OCI-LY7 (cell line): Measurements from ENCODE around the gene SCAMP5. TPM values are rescaled to one million over a fixed set of nuclear protein-coding genes. Genes with fewer than 3 reads are reported as not detected.

Experiments used
- BruUV-seq: library from RNA; stranded (reverse); fragments of 400-500 nt; replicated peaks from 2 replicates; lab custom pipeline; 2021; lab: Mats Ljungman, UMichigan
- CTCF ChIA-PET: fragments of 300-600 bp; sonication (Branson Sonifier 250); formaldehyde crosslinking; loops from one replicate; lab custom pipeline; 2022; ENCODE audit warnings: antibody characterized with exemption; ENCODE audit not compliant: unreplicated experiment; lab: Charles Lee
- POLR2A ChIA-PET: fragments of 300-600 bp; sonication (Branson Sonifier 250); formaldehyde crosslinking; loops from one replicate; lab custom pipeline; 2022; ENCODE audit warnings: antibody characterized with exemption; lab: Charles Lee
- DNase-seq: peaks from one replicate; pipeline ENCODE4 v3.0.0-alpha.2; 2015; ENCODE audit warnings: low spot score
- H2AFZ ChIP-seq: fragments of 200-600 bp; sonication (generic), shearing (Covaris generic); 2 replicates; pipeline ENCODE4 v1.6.1; 2014; ENCODE audit warnings: mild to moderate bottlenecking, antibody characterized with exemption, low read length, moderate library complexity
- H3K27ac ChIP-seq: fragments of 200-600 bp; sonication (generic); 2 replicates; pipeline ENCODE4 v1.5.1; 2014; ENCODE audit warnings: mixed run types, low read depth, mild to moderate bottlenecking, moderate library complexity, low read length, inconsistent platforms; ENCODE audit not compliant: poor library complexity, severe bottlenecking
- H3K36me3 ChIP-seq: fragments of 200-600 bp; sonication (generic); 2 replicates; pipeline ENCODE4 v1.6.1; 2014; ENCODE audit warnings: mild to moderate bottlenecking, antibody characterized with exemption, low read length, moderate library complexity, mixed read lengths; ENCODE audit not compliant: insufficient read depth
- H3K4me1 ChIP-seq: fragments of 200-600 bp; sonication (generic); 2 replicates; pipeline ENCODE4 v1.5.1; 2014; ENCODE audit warnings: mild to moderate bottlenecking, low read length; ENCODE audit not compliant: insufficient read depth, poor library complexity, severe bottlenecking
- H3K4me2 ChIP-seq: fragments of 200-600 bp; sonication (generic); 2 replicates; pipeline ENCODE4 v1.6.1; 2014; ENCODE audit warnings: mild to moderate bottlenecking, low read length
- H3K4me3 ChIP-seq: fragments of 200-600 bp; sonication (generic); 2 replicates; pipeline ENCODE4 v1.5.1; 2014; ENCODE audit warnings: mild to moderate bottlenecking, low read depth, low read length; ENCODE audit not compliant: poor library complexity, severe bottlenecking
- H3K79me2 ChIP-seq: fragments of 200-600 bp; sonication (generic); 2 replicates; pipeline ENCODE4 v1.6.1; 2016; ENCODE audit warnings: low read depth, mild to moderate bottlenecking, low read length, moderate library complexity, mixed read lengths; ENCODE audit not compliant: insufficient read depth
- H3K9me2 ChIP-seq: fragments of 200-600 bp; sonication (generic); 2 replicates; pipeline ENCODE4 v1.6.1; 2016; ENCODE audit warnings: mild to moderate bottlenecking, low read length, mixed read lengths; ENCODE audit not compliant: insufficient read depth
- H3K9me3 ChIP-seq: fragments of 200-600 bp; sonication (generic); 2 replicates; pipeline ENCODE4 v1.6.1; 2014; ENCODE audit warnings: mild to moderate bottlenecking, mixed run types, low read length, mixed read lengths
- H4K20me1 ChIP-seq: fragments of 200-600 bp; sonication (generic); 2 replicates; pipeline ENCODE4 v1.6.1; 2014; ENCODE audit warnings: mild to moderate bottlenecking, antibody characterized with exemption, low read length, moderate library complexity, mixed read lengths; ENCODE audit not compliant: insufficient read depth
- EZH2phosphoT487 ChIP-seq: fragments of 200-600 bp; sonication (generic); IDR thresholded peaks from 2 replicates; pipeline ENCODE4 v1.6.1; 2018; ENCODE audit warnings: low read depth, borderline replicate concordance, mild to moderate bottlenecking, mixed run types, antibody characterized with exemption, low read length, moderate library complexity, mixed read lengths
- intact Hi-C: fragments of 100-400 bp; cut with micrococcal nuclease; formaldehyde crosslinking; loops from one replicate; pipeline ENCODE4 v1.10.0; 2022; ENCODE audit not compliant: unreplicated experiment
- small RNA-seq: library from RNA; depleted of rRNA; stranded (forward); fragments of <200 nt; gene quantifications from one replicate; pipeline ENCODE3, GENCODE V24; 2014
- total RNA-seq, 2 experiments: library from RNA; depleted of rRNA in 1 of 2; stranded (reverse); fragments of >200 nt in 1 of 2; shearing (Covaris generic) in 1 of 2; gene quantifications; 2 replicates each; pipeline ENCODE4 v1.2.3, GENCODE V29; 2014 to 2022
- TF ChIP-seq, protein P1 (sequence below): fragments of 200-600 bp; sonication (generic); conservative IDR thresholded peaks from 2 replicates; pipeline ENCODE4 v1.5.1; 2014; ENCODE audit warnings: mild to moderate bottlenecking, antibody characterized with exemption, low read length, moderate library complexity, mixed read lengths

Gene SCAMP5
- total RNA-seq, 2 experiments from 2014 or later, result 29.4 to 43.7 TPM

- no peaks in the 10 kb centered on the region for H3K36me3 ChIP-seq
- CTCF ChIA-PET, result interaction anchor here (1.2 kb wide), 1 partner anchor 27 kb away, joined by 3 read pairs; no protein-coding TSS in a partner anchor
- POLR2A ChIA-PET, result no interaction called here
- no peaks in the 10 kb centered on the region for H3K79me2 ChIP-seq
- no peak overlapping the region for H2AFZ ChIP-seq
- peaks cover 19% of the 10 kb centered on the region for H3K4me1 ChIP-seq
- H3K9me3 ChIP-seq, result peaks cover 8% of the 10 kb centered on the region; the same call in 1 of the 2 replicates
- no peaks in the 10 kb centered on the region for H4K20me1 ChIP-seq
- BruUV-seq, result no TSS peak
- TF ChIP-seq, protein P1, sequence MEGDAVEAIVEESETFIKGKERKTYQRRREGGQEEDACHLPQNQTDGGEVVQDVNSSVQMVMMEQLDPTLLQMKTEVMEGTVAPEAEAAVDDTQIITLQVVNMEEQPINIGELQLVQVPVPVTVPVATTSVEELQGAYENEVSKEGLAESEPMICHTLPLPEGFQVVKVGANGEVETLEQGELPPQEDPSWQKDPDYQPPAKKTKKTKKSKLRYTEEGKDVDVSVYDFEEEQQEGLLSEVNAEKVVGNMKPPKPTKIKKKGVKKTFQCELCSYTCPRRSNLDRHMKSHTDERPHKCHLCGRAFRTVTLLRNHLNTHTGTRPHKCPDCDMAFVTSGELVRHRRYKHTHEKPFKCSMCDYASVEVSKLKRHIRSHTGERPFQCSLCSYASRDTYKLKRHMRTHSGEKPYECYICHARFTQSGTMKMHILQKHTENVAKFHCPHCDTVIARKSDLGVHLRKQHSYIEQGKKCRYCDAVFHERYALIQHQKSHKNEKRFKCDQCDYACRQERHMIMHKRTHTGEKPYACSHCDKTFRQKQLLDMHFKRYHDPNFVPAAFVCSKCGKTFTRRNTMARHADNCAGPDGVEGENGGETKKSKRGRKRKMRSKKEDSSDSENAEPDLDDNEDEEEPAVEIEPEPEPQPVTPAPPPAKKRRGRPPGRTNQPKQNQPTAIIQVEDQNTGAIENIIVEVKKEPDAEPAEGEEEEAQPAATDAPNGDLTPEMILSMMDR, result no peak
- TF ChIP-seq EZH2phosphoT487, result no peak
- DNase-seq, result no peak
- no peaks in the 10 kb centered on the region for H3K9me2 ChIP-seq
- H3K4me2 ChIP-seq, result no peak overlapping the region
- no peak overlapping the region for H3K27ac ChIP-seq
- intact Hi-C loops, result no loop called here
- H3K4me3 ChIP-seq, result no peak overlapping the region
These were observed 75.3 kb downstream of the SCAMP5 start for GRCh38 chr15:75070674-75071073.

Small RNA genes within 50 kb of the gene (small RNA-seq; reads per million reads assigned to genes)
- not detected for gene AC015720.1
- gene RF00019, result not detected

Other genes with a start within 250 kb of the SCAMP5 start
- gene CYP1A2, start 246.7 kb upstream of the SCAMP5 start, total RNA-seq (2014; rRNA removed; shearing (Covaris generic)), result not detected in 2 replicates
- gene CYP1A2, start 246.7 kb upstream of the SCAMP5 start, total RNA-seq (2022), result not detected in 2 replicates
- gene CSK, start 213.5 kb upstream of the SCAMP5 start, total RNA-seq (2014; rRNA removed; shearing (Covaris generic)), result 106 and 112 TPM in 2 replicates
- 318 and 355 TPM in 2 replicates for gene CSK, start 213.5 kb upstream of the SCAMP5 start, total RNA-seq (2022)
- gene LMAN1L, start 182.7 kb upstream of the SCAMP5 start, total RNA-seq (2014; rRNA removed; shearing (Covaris generic)), result 0.09 TPM in 1 of 2 replicates, not detected in the other
- gene LMAN1L, start 182.7 kb upstream of the SCAMP5 start, total RNA-seq (2022), result 0.37 and 0.38 TPM in 2 replicates
- gene CPLX3, start 168.9 kb upstream of the SCAMP5 start, total RNA-seq (2014; rRNA removed; shearing (Covaris generic)), result 0.35 and 0.57 TPM in 2 replicates
- 1.5 and 2.1 TPM in 2 replicates for gene CPLX3, start 168.9 kb upstream of the SCAMP5 start, total RNA-seq (2022)
- 22.2 and 31.7 TPM in 2 replicates for gene ULK3, start 152.4 kb upstream of the SCAMP5 start, total RNA-seq (2014; rRNA removed; shearing (Covaris generic))
- 30.2 and 46.4 TPM in 2 replicates for gene ULK3, start 152.4 kb upstream of the SCAMP5 start, total RNA-seq (2022)
- gene SCAMP2, start 122.2 kb upstream of the SCAMP5 start, total RNA-seq (2014; rRNA removed; shearing (Covaris generic)), result 21.3 and 24.6 TPM in 2 replicates
- 50.7 and 55.2 TPM in 2 replicates for gene SCAMP2, start 122.2 kb upstream of the SCAMP5 start, total RNA-seq (2022)
- gene MPI, start 105.5 kb upstream of the SCAMP5 start, total RNA-seq (2014; rRNA removed; shearing (Covaris generic)), result 43.3 and 58.9 TPM in 2 replicates
- 51.3 and 67.2 TPM in 2 replicates for gene MPI, start 105.5 kb upstream of the SCAMP5 start, total RNA-seq (2022)
- 50.9 and 52.3 TPM in 2 replicates for gene FAM219B, start 88.7 kb upstream of the SCAMP5 start, total RNA-seq (2014; rRNA removed; shearing (Covaris generic))
- gene FAM219B, start 88.7 kb upstream of the SCAMP5 start, total RNA-seq (2022), result 62.8 and 67.6 TPM in 2 replicates
- gene COX5A, start 57.5 kb upstream of the SCAMP5 start, total RNA-seq (2014; rRNA removed; shearing (Covaris generic)), result 87.2 and 168 TPM in 2 replicates
- gene COX5A, start 57.5 kb upstream of the SCAMP5 start, total RNA-seq (2022), result 364 and 391 TPM in 2 replicates
- 2.6 and 3.0 TPM in 2 replicates for gene RPP25, start 38.8 kb upstream of the SCAMP5 start, total RNA-seq (2014; rRNA removed; shearing (Covaris generic))
- gene RPP25, start 38.8 kb upstream of the SCAMP5 start, total RNA-seq (2022), result 1.8 and 2.2 TPM in 2 replicates
- gene PPCDC, start 28.0 kb downstream of the SCAMP5 start, total RNA-seq (2014; rRNA removed; shearing (Covaris generic)), result 32.0 and 44.3 TPM in 2 replicates
- 40.3 and 48.3 TPM in 2 replicates for gene PPCDC, start 28.0 kb downstream of the SCAMP5 start, total RNA-seq (2022)
- 19.7 and 26.5 TPM in 2 replicates for gene C15orf39, start 206.3 kb downstream of the SCAMP5 start, total RNA-seq (2014; rRNA removed; shearing (Covaris generic))
- 39.6 and 50.2 TPM in 2 replicates for gene C15orf39, start 206.3 kb downstream of the SCAMP5 start, total RNA-seq (2022)